Spinal cord (tissue), 10 donors: Measurements from ENCODE around the gene HBQ1. TPM values are rescaled to one million over a fixed set of nuclear protein-coding genes. Genes with fewer than 3 reads are reported as not detected.
"Not testable (repeated sequence)": the region's sequence is repeated elsewhere in the genome, so short reads cannot be mapped to it uniquely, and the experiment has no call there.

Source experiments
- DNase-seq, 6 donors: peaks; one replicate each; pipeline versions ENCODE4 v3.0.0 to v3.0.0-alpha.2; 2013 to 2015; ENCODE audit warnings: low spot score in 6 of 6, low read depth in 4 of 6
- H3K27ac ChIP-seq: one replicate; pipeline ENCODE4 v1.5.1; 2013; ENCODE audit warnings: low read depth, low read length, control low read depth
- H3K27me3 ChIP-seq: one replicate; pipeline ENCODE4 v1.6.1; 2013; ENCODE audit warnings: low read length; ENCODE audit not compliant: control insufficient read depth, insufficient read depth
- H3K36me3 ChIP-seq: one replicate; pipeline ENCODE4 v1.6.1; 2013; ENCODE audit warnings: low read length; ENCODE audit not compliant: control insufficient read depth, insufficient read depth
- H3K4me1 ChIP-seq: one replicate; pipeline ENCODE4 v1.6.1; 2013; ENCODE audit warnings: low read length; ENCODE audit not compliant: control insufficient read depth, insufficient read depth
- H3K4me3 ChIP-seq: one replicate; pipeline ENCODE4 v1.5.1; 2013; ENCODE audit warnings: low read depth, low read length, control low read depth
- H3K9me3 ChIP-seq: one replicate; pipeline ENCODE4 v1.6.1; 2013; ENCODE audit warnings: low read length; ENCODE audit not compliant: control insufficient read depth, insufficient read depth
- WGBS: methylation state at CpG from one replicate; pipeline ENCODE4 v1.1.5; 2013; ENCODE audit warnings: missing lambda C conversion rate; ENCODE audit not compliant: insufficient coverage; 5-methylcytosine and 5-hydroxymethylcytosine counted together
- polyA plus RNA-seq, 2 donors: library from polyadenylated mRNA; unstranded; fragments of 120-200 nt; gene quantifications; one replicate each; pipeline ENCODE4 v1.2.1, GENCODE V29; 2013; ENCODE audit not compliant: insufficient read length in 2 of 2
- total RNA-seq, 2 donors: library from RNA; depleted of rRNA in 1 of 2; stranded (reverse); fragments of 120-200 nt in 1 of 2; fragments of >200 nt in 1 of 2; gene quantifications; one replicate each; pipeline versions ENCODE4 v1.2.3 to v1.2.4, GENCODE V29; 2013 to 2014
- donor health status: healthy.

HBQ1 gene
- total and polyA plus RNA-seq, 4 donors: 6.4 to 11.6 (median 8.5) TPM

DNA sequence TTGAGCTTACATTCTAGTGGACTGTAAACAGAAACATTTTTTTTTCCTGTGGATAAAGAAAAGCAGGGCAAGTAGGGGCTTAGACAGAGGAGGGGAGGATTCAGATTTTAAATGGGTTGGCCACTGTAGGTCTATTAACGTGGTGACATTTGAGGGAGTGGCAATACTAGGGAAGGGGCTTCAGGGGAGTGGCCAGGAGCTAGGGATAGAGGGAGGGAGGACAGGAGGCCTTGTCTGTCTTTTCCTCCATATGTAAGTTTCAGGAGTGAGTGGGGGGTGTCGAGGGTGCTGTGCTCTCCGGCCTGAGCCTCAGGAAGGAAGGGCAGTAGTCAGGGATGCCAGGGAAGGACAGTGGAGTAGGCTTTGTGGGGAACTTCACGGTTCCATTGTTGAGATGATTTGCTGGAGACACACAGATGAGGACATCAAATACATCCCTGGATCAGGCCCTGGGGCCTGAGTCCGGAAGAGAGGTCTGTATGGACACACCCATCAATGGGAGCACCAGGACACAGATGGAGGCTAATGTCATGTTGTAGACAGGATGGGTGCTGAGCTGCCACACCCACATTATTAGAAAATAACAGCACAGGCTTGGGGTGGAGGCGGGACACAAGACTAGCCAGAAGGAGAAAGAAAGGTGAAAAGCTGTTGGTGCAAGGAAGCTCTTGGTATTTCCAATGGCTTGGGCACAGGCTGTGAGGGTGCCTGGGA is 21.0 kb upstream of the HBQ1 start:
- Histone ChIP-seq H3K4me3 (no peak overlapping the region), H3K9me3 (no peaks in the 10 kb centered on the region), H3K4me1 (peaks cover 9% of the 10 kb centered on the region), H3K27ac (no peak overlapping the region), H3K27me3 (peaks cover 51% of the 10 kb centered on the region), H3K36me3 (no peaks in the 10 kb centered on the region)
- no peak for DNase-seq
- 56% methylated on average over 5 of the region's 6 CpGs for WGBS

DNA sequence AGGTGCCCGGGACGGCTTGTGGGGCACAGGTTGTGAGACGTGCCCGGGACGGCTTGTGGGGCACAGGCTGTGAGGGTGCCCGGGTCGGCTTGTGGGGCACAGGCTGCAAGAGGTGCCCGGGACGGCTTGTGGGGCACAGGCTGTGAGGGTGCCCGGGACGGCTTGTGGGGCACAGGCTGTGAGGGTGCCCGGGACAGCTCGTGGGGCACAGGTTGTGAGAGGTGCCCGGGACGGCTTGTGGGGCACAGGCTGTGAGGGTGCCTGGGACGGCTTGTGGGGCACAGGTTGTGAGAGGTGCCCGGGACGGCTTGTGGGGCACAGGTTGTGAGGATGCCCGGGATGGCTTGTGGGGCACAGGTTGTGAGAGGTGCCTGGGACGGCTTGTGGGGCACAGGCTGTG is 20.0 kb upstream of the HBQ1 start:
- not testable (repeated sequence) for H3K27ac ChIP-seq, H3K4me1 ChIP-seq, H3K4me3 ChIP-seq, DNase-seq, H3K36me3 ChIP-seq, H3K9me3 ChIP-seq
- 76% methylated on average over 6 of the region's 20 CpGs for WGBS
- H3K27me3 ChIP-seq: peaks cover 46% of the 10 kb centered on the region

DNA sequence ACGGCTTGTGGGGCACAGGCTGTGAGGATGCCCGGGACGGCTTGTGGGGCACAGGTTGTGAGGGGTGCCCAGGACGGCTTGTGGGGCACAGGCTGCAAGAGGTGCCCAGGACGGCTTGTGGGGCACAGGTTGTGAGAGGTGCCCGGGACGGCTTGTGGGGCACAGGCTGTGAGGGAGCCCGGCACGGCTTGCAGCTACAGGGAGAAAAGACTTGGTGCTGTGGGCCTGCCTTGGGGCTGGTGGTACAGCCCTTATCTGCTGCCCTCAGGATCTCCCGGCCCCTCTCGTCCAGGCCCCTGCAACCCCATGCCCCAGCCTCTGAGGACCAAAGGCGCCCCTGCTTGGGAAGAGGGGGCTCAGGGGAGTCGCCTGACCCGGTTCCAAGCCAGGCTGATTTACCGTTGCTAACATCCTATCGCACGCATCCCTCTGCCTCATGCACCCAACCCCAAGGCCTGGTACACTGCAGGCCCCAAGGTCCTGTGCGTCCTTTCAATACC is 19.5 kb upstream of the HBQ1 start:
- no peak overlapping the region for H3K27ac ChIP-seq
- no peaks in the 10 kb centered on the region for H3K9me3 ChIP-seq
- whole genome bisulfite sequencing: 65% methylated on average over 16 of the region's 18 CpGs
- no peak for DNase-seq
- H3K36me3 ChIP-seq: no peaks in the 10 kb centered on the region
- peaks cover 9% of the 10 kb centered on the region for H3K4me1 ChIP-seq
- peaks cover 48% of the 10 kb centered on the region for H3K27me3 ChIP-seq
- no peak overlapping the region for H3K4me3 ChIP-seq

DNA sequence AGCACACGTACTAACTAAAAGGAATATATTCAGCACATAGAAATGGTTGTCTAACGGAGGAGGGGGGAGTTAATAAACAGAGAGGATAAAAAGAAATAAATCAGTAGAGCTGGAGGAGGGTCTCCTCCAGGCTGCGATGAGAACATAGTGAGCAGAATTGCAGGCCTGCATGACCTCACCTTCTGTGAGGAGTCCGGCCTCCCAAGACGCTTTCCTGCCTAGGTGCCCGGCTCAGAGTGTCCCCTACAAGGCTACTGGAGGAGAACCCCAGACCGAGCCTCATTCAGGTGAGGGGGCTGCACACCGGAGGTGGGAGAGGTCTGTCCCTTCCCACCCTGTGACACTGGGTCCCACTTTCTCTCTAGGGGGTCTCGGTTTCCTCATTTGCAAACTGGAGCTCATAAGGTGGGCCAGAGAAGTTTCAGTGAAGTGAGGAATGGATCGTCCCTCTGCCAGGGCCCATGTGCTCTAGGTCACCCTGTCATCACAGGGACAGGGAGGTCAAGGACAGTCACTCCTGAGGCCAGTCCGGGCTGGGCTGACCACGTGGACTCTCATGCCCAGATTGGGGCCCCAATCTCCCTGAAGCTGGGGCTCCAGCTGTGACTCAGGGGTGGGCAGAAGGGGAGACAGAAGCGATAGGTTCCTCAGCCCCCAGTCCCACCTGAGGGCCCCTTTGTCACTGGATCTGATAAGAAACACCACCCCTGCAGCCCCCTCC is 17.8 kb upstream of the HBQ1 start:
- H3K9me3 ChIP-seq: no peaks in the 10 kb centered on the region
- DNase-seq: no peak
- peaks cover 21% of the 10 kb centered on the region for H3K4me1 ChIP-seq
- 87% methylated on average over 8 of the region's 13 CpGs for WGBS
- no peak overlapping the region for H3K4me3 ChIP-seq
- no peaks in the 10 kb centered on the region for H3K36me3 ChIP-seq
- peaks cover 51% of the 10 kb centered on the region for H3K27me3 ChIP-seq
- H3K27ac ChIP-seq: no peak overlapping the region

DNA sequence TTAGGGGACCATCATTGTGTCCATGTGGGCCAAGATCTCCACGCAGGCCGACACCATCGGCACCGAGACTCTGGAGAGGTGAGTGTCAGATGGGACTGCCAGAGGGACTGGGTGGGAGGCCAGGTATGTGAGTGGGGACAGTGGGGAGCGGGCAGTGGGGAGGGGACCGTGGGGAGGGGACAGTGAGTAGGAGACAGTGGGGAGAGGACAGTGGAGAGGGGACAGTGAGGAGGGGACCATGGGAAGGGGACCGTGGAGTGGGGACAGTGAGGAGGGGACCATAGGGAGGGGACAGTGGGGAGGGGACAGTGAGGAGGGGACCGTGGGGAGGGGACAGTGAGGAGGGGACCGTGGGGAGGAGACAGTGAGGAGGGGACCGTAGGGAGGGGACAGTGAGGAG is 17.1 kb upstream of the HBQ1 start:
- not testable (repeated sequence) for H3K36me3 ChIP-seq, DNase-seq, H3K27ac ChIP-seq, H3K4me3 ChIP-seq, H3K9me3 ChIP-seq
- peaks cover 21% of the 10 kb centered on the region for H3K4me1 ChIP-seq
- WGBS: 67% methylated on average over 3 of the region's 10 CpGs
- peaks cover 54% of the 10 kb centered on the region for H3K27me3 ChIP-seq

DNA sequence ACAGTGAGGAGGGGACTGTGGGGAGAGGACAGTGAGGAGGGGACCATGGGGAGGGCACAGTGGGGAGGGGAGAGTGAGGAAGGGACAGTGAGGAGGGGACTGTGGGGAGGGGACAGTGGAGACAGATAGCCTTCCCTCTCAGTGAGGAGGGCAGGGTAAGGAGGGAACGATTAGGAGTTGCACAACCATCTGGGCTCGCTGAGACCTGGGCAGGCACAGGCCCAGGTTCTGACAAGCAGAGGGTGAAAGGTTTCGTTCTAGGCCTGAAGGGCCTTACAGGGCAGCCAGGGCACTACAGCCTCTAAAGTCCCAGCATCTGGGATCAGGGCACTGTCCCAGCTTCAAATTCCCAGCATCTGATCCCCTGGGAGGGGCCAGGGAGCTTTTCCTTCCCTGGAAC is 16.6 kb upstream of the HBQ1 start:
- H3K27me3 ChIP-seq: peaks cover 56% of the 10 kb centered on the region
- H3K9me3 ChIP-seq, H3K27ac ChIP-seq, H3K4me3 ChIP-seq, DNase-seq, H3K36me3 ChIP-seq: not testable (repeated sequence)
- H3K4me1 ChIP-seq: peaks cover 21% of the 10 kb centered on the region
- no CpG with 5 or more reads among the region's 3 CpGs for WGBS

DNA sequence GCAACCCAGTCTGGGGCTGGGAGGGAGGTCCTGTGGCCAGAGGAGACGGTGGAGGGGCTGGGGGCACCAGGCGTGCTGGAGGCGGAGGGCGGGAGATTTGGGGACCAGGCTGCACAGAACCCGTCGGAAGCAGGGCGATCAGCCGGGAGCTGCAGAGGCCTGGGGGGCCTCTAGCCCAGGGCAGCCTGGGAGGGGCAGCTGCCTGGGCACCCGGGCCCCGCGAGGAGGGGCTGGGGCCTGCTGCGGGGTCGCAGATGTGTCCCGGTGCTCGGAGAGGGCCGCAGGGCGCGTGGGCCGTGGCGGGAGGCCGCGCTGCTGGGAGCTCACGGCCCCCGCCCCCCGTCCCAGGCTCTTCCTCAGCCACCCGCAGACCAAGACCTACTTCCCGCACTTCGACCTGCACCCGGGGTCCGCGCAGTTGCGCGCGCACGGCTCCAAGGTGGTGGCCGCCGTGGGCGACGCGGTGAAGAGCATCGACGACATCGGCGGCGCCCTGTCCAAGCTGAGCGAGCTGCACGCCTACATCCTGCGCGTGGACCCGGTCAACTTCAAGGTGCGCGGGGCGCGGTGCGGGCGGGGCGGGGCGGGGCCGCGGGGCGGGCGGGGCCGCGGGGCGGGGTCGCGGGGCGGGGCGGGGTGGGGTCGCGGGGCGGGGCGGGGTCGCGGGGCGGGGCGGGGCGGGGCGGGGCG is 16.0 kb upstream of the HBQ1 start:
- Histone ChIP-seq H3K4me1 (peaks cover 21% of the 10 kb centered on the region), H3K27me3 (peaks cover 58% of the 10 kb centered on the region)
- not testable (repeated sequence) for H3K9me3 ChIP-seq, DNase-seq, H3K27ac ChIP-seq, H3K36me3 ChIP-seq, H3K4me3 ChIP-seq
- no CpG with 5 or more reads among the region's 80 CpGs for WGBS

DNA sequence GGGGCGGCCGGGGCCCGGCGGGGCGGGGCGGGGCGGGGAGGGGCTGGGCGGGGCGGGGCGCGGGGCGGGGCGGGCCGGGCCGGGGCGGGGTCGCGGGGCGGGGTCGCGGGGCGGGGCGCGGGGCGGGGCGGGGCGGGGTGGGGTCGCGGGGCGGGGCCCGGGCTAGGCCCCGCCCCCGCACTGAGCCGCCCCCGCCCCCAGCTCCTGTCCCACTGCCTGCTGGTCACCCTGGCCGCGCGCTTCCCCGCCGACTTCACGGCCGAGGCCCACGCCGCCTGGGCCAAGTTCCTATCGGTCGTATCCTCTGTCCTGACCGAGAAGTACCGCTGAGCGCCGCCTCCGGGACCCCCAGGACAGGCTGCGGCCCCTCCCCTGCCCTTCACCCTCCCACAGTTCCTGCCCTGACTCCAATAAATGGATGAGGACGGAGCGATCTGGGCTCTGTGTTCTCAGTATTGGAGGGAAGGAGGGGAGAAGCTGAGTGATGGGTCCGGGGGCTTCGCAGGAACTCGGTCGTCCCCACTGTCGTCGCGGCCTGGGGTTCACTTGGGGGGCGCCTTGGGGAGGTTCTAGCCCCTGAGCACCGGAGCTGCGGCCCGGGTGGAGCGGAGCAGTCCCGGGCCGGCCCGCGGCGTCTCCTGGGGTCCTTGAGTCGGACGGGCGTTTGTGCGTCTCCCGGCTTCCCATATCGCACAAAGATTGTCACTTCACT is 15.3 kb upstream of the HBQ1 start:
- Histone ChIP-seq H3K36me3 (no peaks in the 10 kb centered on the region), H3K9me3 (no peaks in the 10 kb centered on the region), H3K4me1 (peaks cover 21% of the 10 kb centered on the region), H3K27me3 (peaks cover 58% of the 10 kb centered on the region), H3K27ac (no peak overlapping the region), H3K4me3 (peak overlapping the region; percentile 12)
- no peak for DNase-seq
- under 1% methylated on average over 40 of the region's 77 CpGs for WGBS
